ENCODE measurements around the gene NKD1. TPM values are rescaled to one million over a fixed set of nuclear protein-coding genes. Genes with fewer than 3 reads are reported as not detected.

Gene NKD1
- total RNA-seq, 1 donor from 2014 or later, result 54.7 TPM

DNA sequence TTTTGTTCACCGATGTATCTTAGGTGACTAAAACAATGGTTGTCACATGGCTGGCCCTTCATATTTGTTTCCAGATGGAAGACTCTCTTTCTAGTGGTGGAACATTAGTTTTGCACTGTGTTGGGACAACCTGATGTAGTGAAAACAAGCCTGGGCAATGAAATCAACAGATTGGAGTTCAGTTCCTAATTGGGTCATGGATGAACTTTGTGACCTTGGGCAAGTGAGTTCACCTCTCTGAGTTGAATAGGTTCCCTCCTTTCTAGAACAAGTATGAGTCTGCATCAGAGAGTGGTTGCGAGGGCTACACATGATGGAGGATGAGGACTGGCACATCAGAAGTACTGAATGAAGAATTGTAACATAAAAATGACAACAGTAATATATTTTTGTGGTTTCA lies 2.1 kb upstream of the NKD1 start:
- peaks cover 20% of the 10 kb centered on the region for H3K27me3 Mint-ChIP-seq (ENCODE audit: low read depth)
- TF ChIP-seq, protein P1, sequence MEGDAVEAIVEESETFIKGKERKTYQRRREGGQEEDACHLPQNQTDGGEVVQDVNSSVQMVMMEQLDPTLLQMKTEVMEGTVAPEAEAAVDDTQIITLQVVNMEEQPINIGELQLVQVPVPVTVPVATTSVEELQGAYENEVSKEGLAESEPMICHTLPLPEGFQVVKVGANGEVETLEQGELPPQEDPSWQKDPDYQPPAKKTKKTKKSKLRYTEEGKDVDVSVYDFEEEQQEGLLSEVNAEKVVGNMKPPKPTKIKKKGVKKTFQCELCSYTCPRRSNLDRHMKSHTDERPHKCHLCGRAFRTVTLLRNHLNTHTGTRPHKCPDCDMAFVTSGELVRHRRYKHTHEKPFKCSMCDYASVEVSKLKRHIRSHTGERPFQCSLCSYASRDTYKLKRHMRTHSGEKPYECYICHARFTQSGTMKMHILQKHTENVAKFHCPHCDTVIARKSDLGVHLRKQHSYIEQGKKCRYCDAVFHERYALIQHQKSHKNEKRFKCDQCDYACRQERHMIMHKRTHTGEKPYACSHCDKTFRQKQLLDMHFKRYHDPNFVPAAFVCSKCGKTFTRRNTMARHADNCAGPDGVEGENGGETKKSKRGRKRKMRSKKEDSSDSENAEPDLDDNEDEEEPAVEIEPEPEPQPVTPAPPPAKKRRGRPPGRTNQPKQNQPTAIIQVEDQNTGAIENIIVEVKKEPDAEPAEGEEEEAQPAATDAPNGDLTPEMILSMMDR (conservative IDR thresholded peaks at IDR 0.05), result no peak
- peak overlapping the region; percentile 54 for H3K4me3 Mint-ChIP-seq
- H3K9me3 Mint-ChIP-seq, result no peaks in the 10 kb centered on the region
- H3K4me1 Mint-ChIP-seq, result peaks cover 52% of the 10 kb centered on the region
- DNase-seq (ENCODE audit: low read depth, low spot score), result no peak
- H3K27ac Mint-ChIP-seq (ENCODE audit: unreplicated experiment), result no peak overlapping the region
- no peaks in the 10 kb centered on the region for H3K36me3 Mint-ChIP-seq (ENCODE audit: low read depth)

DNA sequence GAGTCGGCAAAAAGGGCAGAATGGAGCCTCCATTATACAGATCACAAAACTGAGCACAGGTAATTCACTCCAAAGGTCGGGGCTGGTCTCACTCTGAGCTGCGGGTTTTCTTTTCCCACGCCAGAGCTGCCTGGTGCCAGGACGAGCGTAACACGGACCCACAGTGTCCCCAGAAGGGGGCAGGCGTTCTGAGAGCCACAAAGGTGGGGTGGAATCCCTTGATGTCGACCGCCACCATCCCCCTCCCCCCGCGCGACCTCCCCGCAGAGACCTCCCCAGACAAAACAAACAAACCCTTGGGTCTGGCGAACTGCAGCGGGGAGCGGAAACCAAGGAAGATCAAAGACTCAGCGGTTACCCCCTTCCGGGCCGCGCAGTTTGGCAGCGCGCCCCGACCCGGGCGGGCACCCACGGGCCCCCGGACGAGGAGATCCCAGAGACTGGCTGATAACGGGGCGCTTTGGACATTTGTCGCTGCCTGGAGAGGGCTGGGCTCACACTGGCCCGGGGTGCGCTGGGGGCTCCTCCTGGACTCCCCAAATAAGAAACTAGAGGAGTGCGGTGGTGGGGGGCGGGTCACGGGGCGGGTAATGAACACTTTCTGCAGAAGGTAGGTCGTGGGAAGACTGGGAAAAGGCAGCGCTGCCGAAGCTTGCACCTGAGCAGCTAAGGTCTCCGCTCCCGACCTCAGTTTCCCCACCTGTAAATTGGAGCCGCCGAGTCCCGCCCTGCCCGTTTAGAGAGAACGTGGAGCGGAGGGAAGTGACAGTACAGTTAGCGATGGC lies 664 bp upstream of the NKD1 start:
- Mint-ChIP-seq H3K27me3 (ENCODE audit: low read depth) (peaks cover 20% of the 10 kb centered on the region), H3K9me3 (no peaks in the 10 kb centered on the region), H3K4me3 (peak overlapping the region; percentile 93), H3K27ac (ENCODE audit: unreplicated experiment) (no peak overlapping the region), H3K4me1 (peaks cover 52% of the 10 kb centered on the region), H3K36me3 (ENCODE audit: low read depth) (peaks cover under 1% of the 10 kb centered on the region)
- TF ChIP-seq, protein P1 (conservative IDR thresholded peaks at IDR 0.05), result peak; percentile 51
- peak; percentile 45 for DNase-seq (ENCODE audit: low read depth, low spot score)

DNA sequence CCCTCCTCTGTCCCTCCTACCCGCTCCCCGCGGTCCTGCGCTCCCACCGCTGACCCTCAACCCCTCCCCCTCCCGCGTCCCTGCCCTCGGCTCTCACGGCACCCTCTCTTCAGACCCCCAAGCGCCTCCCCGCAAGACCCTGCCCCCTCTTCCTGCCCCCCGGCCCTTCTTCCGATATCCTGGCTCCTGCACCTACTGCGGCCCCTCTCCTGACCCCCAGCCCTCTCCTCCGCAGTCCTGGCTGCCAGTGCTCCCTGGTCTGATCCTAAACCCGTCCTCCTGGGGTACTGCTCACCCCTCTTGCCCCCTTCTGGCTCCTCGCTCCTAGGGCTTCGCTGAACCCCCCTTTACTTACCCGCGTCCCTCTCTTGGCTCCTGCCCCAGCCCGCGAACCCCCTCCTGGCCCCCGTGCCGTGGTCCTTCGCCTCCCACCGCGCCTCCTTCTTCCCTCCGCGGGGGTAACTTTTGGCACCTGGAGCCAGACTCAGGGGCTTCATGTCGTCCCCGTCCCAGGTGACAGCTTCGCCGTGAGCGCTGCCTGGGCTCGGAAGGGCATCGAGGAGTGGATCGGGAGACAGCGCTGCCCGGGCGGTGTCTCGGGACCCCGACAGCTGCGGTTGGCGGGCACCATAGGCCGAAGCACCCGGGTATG lies 839 bp downstream of the NKD1 start:
- DNase-seq (ENCODE audit: low read depth, low spot score), result no peak
- Mint-ChIP-seq H3K4me1 (peaks cover 57% of the 10 kb centered on the region), H3K36me3 (ENCODE audit: low read depth) (peaks cover 11% of the 10 kb centered on the region), H3K27ac (ENCODE audit: unreplicated experiment) (no peak overlapping the region), H3K4me3 (peak overlapping the region; percentile 92), H3K27me3 (ENCODE audit: low read depth) (peaks cover 20% of the 10 kb centered on the region), H3K9me3 (no peaks in the 10 kb centered on the region)
- TF ChIP-seq, protein P1 (conservative IDR thresholded peaks at IDR 0.05), result no peak

DNA sequence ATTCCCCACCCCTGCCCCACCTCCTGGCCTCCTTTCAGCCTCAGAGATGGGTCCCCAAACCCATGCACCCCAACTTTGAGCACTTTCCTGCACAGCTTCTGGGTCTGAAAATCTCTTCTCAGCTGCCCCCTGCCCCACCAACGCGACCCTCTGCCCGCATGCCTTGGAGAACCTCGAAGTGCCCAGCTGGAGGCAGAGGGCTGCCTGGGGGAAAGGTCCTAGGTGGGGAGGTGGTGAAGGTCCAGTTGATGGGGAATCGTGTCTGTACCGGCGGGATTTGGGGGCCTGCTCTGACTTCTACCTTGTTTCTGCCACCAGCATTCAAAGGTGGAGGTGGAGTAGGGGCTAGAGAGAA lies 1.3 kb downstream of the NKD1 start:
- TF ChIP-seq, protein P1 (conservative IDR thresholded peaks at IDR 0.05), result no peak
- Mint-ChIP-seq H3K36me3 (ENCODE audit: low read depth) (peaks cover 13% of the 10 kb centered on the region), H3K27ac (ENCODE audit: unreplicated experiment) (peak overlapping the region; percentile 62), H3K9me3 (no peaks in the 10 kb centered on the region), H3K27me3 (ENCODE audit: low read depth) (peaks cover 20% of the 10 kb centered on the region), H3K4me3 (peak overlapping the region; percentile 92), H3K4me1 (peaks cover 52% of the 10 kb centered on the region)
- DNase-seq (ENCODE audit: low read depth, low spot score), result no peak

DNA sequence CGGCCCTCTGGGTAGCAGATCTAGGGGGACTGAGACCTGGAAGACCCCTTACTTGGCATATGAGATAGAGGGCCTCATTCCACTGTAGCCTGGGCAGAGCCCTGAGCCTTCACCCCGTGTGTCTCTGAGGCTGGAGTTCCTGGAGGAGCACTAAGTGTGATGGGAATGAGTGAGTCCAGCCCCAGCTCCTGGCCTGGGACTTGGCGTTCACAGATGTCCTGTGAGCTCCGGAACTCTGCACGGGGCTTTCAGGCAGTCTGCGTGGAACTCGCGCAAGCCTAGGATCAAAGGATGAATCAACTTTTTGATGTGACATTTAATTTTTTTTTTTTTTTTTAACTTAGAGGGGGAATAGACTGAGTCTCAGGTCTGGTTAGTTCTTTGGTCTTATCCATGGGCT lies 1.8 kb downstream of the NKD1 start:
- DNase-seq (ENCODE audit: low read depth, low spot score), result no peak
- peaks cover 47% of the 10 kb centered on the region for H3K4me1 Mint-ChIP-seq

More for the DNA sequence above, 1.8 kb downstream of the NKD1 start:
- no peak overlapping the region for H3K27ac Mint-ChIP-seq (ENCODE audit: unreplicated experiment)
- no peaks in the 10 kb centered on the region for H3K9me3 Mint-ChIP-seq
- TF ChIP-seq, protein P1 (conservative IDR thresholded peaks at IDR 0.05), result no peak
- H3K36me3 Mint-ChIP-seq (ENCODE audit: low read depth), result peaks cover 13% of the 10 kb centered on the region
- peak overlapping the region; percentile 92 for H3K4me3 Mint-ChIP-seq
- H3K27me3 Mint-ChIP-seq (ENCODE audit: low read depth), result peaks cover 20% of the 10 kb centered on the region
